GM18505 (cell line): ENCODE data around the gene SIX4.
A peak's percentile ranks its signal among the peaks of the same experiment; 100 is the strongest.

Experiments
- ATAC-seq: cut with Tn5 transposase; IDR thresholded peaks from one replicate; pipeline ENCODE4 v1.9.1; 2021; ENCODE audit not compliant: unreplicated experiment
- POLR2A ChIP-seq: IDR thresholded peaks from 4 replicates; pipeline ENCODE4 v1.6.1; 2011; ENCODE audit warnings: borderline replicate concordance; ENCODE audit not compliant: insufficient read depth, insufficient read length; ENCODE audit errors: extremely low read depth

SIX4 gene

DNA sequence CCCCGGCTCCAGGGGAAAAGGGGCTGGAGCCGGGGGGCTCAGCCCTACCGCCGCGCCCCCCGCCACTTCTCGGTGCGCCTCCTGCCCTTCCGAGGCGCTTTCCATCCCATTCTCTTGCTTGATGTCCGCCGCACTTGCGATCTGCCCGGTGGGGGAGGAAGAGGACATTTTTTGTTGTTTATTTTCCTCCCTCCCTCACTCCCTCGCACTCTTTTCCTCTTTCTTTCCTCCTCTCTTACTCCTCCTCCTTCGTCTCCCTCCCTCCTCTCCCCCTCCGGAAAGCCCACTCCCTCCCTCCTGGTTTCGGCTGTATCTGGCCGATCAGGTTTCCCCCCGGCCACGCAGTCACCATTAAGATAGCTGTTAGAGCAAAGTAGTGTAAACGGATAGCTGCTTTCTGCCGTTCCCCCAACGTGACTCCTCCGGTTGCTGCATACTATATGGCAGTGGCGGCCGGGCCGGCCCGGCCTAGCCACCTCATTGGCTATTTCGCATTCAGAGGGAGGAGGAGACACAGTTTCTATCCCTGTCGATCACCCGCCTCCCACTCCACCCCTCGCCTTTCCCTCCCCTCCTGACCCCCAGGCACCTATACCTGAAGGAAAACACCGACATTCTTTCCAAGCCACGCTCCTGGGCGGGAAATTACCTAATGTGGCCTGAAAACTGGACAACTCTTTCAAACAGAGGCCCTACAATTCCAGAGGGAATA lies at the start of gene SIX4:
SIX4 (minus strand) TSS at position 445 of the 712 bp plus-strand sequence; CDS start at position 168, 277 bp downstream.
- ATAC-seq = peak; percentile 45
- no peak for TF ChIP-seq POLR2A

DNA sequence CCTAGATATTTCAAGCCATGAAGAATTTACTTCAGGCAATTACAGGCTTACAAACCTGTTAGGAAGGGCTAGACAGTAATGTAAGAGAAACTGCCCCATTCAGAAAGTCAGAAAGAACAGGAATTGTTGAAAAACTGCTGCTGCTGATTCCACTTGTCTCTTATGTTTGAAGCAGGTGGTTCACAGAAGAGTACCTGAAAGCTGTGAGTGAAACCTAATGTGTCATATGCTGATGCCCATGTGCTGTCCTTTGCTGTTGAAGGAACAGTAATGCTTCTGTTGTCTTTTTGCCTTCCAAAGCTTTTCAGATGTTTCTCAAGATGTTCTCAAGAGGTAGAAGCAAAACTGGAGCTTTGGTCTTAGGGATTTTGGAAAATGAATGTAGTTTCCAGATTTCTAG lies 49.4 kb upstream of the SIX4 start:
- no peak for TF ChIP-seq POLR2A
- ATAC-seq = no peak

DNA sequence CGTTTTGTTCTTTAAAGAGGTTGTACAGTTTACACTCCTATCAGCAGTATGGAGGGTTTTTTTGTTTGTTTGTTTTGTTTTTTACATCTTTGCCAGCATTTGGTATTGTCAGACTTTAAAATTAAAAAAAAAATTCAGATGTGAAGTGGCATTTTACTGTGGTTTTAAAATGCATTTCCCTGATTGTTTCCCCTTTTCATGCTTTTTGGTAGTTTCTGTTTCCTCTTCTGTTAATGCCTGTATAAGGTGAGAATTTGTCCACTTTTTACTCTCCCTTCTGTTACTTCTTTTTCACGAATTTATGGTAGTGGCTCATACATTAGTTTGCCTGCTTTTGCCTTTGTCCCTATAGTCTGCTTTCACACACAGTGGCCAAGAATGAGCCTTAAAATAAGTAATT lies 47.0 kb upstream of the SIX4 start:
- ATAC-seq = no peak

DNA sequence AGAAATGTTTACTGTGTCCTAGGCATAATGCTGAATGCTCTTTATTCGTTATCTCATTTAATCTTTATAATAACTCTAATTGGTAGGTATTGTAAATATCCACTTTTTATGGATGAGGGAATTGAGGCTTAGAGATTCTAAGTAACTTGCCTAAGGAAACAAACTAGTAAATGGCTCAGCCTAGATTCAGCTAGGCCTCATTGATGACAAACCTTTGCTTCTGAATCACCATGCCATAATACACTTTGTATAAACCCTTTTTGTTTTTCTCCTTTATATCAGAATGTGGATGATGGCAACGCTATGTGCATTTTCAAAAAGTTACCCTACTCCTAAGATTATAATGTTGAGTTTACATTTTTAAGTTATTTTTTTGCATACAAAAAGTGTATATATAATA lies 44.5 kb upstream of the SIX4 start:
- TF ChIP-seq POLR2A = no peak
- ATAC-seq = no peak

More for the DNA sequence above, 47.0 kb upstream of the SIX4 start:
- no peak for TF ChIP-seq POLR2A

DNA sequence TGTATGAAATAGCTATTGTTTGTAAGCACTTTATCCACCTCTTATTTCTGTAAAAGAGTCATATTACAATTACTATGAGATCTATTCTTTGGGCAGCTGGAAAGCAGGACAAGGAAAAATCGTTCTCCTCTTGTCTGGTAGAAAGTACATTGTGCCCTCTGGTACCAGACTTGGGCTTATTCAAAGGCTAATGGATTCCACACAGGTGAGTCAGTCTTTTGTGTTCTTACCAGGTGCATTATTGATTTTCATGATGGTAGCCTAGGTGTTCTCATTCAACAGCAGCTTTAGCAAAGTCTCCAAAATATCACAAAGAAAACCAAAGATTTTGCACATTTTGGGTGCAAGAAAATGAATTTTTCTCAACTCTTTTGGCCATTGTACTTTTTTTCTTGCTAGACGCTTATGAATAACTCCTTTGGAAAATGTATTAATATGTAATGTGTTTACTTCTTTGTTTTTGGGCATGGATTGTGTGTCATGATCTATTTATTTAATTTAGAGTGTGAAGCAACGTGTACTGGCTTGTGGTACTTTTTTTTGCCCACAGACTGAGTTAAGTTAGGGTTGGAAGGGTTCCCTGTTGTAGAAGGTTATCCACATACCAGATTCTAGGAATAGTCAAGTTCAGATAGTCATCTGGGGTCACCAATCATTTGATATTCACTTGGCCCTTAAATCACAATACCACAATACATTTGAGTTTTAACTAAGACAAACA lies 36.7 kb upstream of the SIX4 start:
- TF ChIP-seq POLR2A = no peak
- ATAC-seq = no peak

DNA sequence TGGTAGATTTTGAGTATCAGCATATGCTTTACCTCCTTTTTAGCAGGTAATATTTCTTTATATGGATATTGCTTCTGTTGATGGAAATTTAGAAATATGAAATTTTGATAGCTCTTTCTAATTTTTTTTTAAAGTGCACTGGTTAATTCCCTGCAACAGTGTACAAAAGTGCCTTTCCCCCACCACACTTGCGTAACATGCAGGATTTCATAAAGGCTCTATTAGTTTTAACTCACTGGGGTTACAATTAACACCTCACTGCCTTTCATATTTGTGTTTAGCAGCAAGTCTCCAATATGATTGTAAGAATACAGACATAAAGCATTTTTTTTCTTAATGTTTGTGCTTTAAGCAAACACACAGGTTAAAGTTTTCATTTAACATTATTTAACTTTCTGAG lies 36.1 kb upstream of the SIX4 start:
- TF ChIP-seq POLR2A = no peak
- no peak for ATAC-seq

DNA sequence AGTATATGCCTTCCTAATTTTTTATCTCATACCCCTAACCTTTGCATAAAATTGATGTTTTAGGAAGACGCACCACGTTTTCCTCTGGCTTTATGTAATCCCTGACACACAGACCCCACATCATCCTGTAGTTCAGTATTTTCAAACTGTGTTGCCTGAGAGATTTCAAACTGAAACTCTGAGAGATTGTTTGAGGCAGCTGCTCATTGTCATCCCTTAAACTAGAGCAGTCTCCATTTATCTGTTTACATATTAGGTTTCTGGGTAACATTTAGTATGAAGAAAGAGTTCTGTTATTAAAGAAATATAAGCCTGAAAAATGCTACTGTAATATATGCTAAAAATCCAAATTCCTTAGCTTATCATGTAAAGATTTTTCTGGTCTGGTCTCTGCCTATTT lies 34.7 kb upstream of the SIX4 start:
- TF ChIP-seq POLR2A = no peak
- ATAC-seq = no peak

DNA sequence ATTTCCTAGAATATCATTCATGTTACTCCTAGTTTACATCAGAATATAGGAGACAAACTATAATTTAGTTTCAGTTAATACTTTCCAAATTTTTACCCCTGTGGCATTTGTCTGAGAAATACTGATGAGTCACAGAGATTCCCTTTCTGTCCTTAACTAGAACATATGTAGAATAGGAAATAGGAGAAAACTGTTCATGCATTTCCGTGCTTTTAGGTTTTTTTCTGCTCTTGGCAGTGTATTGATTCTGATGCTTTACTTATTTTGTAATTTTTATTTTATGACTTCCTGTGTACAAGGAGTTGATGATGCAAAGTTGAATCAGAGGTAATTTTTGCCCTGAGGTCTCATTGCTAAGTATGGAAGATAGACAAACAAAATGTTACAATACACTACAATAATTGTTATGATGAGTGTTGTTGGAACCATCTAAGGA lies 33.4 kb upstream of the SIX4 start:
- no peak for TF ChIP-seq POLR2A
- no peak for ATAC-seq

DNA sequence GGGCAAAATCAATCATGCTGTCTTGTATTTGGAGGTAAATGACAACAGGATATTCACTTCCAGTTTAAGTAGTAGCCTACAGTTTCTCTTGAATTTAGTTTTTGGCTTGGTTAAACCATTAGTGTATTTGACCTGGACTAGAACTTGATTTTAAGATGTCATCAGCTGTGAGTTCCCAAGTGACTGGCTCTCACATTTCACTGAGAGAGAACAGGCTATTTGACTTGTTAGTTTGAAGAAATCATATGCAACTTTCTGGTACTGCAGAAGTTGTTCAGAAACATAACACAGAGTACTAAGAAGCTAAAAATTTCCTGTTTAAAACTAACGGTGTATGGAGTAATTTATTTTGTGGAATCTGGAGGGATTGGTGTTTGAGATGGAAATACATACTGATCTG lies 32.7 kb upstream of the SIX4 start:
- TF ChIP-seq POLR2A = no peak
- ATAC-seq = no peak

DNA sequence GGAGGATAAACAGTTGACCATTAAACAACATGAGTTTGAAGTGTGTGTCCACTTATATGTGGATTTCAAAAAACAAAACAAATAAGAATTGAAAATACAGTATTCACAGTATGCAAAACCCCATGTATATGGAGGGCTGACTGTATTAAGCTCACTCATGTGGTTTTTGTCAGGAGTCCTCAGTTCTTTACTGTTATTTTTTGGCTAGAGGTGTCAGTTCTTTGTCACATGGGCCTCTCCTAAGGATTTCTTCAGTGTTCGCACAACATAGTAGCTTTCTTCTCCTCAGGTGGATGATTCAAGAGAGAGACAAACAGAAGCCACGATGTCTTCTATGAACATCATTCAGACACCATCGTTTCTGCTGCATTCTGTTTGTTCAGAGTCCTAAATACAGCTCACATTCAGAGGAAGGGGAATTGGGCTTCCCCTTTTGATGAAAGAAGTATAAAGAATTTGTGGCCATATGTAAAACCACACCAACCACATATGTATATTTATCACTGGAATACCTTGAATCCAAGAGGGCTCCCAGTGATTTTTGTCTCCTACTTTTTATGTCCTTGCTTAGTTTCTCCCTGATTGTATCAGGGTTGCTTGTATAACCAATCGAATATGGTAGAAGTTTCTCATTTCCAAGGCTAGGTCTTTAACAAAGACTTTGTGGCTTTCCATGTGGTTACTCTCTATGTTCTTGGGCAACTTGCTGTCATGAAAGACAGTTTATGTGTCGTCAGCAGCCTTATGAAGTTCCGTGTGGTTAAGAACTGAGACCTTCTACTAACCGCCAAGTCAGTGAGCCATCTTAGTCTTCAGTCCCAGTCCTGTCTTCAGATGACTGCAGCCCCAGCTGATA lies 29.3 kb upstream of the SIX4 start:
- TF ChIP-seq POLR2A = no peak
- ATAC-seq = peak; percentile 98

DNA sequence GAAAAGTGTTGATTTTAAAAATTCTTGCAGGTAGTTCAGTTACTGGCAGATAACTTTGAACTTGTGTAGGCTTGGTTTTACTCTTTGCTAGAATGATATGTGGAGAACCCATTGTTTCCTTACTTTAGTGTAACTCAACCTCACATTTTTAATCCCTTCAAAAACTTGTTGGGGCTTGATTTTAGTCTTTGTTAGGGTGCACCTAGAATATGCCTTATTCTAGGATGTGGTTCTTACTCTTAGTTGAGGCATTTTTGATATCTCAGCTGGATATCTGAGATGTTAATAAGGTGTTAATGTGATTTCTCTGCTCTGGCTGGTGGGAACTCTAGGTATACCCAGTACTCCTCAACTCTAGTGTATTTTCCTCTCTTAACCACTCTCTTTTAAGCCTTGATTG lies 20.4 kb upstream of the SIX4 start:
- ATAC-seq = no peak
- TF ChIP-seq POLR2A = no peak

DNA sequence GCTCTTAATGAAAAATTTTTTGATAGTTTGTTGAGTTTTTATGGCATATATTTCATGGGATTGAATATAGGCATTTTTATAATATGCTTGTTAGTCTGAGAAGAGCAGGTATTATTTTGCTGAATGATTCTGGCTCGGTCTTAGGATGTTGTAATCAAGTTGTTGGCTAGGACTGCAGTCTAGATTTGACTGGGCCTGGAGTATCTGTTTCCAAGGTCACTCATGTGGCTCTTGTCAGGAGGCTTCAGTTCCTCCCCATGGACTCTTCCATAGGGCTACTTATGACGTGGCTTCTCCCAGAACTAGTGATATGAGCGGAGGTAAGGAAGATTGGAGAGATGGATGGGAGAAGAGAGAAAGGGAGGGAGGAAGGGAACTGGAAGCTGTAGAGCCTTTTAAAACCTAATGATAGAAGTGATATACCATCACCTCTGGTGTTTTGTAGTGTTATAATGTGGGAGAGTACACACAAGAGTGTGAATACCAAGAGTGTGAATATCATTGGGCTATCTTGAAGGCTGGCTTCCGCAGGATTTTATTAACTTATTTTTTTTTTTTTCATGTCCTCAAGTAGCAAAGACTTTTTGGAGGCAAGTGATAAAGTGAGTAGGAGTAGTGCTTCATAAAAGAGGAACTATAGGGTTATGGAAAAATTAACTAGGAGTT lies 14.8 kb upstream of the SIX4 start:
- TF ChIP-seq POLR2A = no peak
- ATAC-seq = no peak

DNA sequence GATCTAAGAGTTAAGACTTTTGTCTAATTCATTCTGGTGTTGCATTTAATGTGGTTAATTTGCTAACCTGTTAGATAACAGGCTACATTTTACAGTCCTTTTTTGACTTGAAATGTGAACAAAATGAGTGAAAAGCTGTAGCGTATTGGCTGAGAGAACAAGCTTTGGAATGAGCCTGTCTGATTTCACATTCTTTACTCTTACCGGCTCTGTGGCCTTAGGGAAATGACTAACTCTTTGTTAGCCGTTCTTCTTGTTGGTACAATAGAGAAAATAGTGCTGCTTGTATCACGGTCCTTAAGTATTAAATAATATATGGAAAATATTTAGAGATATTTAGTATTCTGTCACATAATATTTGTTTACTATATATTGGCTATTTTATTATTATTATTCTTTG lies 12.3 kb upstream of the SIX4 start:
- no peak for TF ChIP-seq POLR2A

More for the DNA sequence above, 12.3 kb upstream of the SIX4 start:
- ATAC-seq = no peak
